Skeletal muscle cell (primary cell): ENCODE measurements around the gene ALAD.
"Not testable (repeated sequence)": the region's sequence is repeated elsewhere in the genome, so short reads cannot be mapped to it uniquely, and the experiment has no call there.

ENCODE experiments used
- DNase-seq: peaks from one replicate; pipeline ENCODE4 v3.0.0-alpha.2; 2010; ENCODE audit warnings: low read depth
- H3K4me3 ChIP-seq: 2 replicates; pipeline ENCODE4 v1.5.1; 2011; ENCODE audit warnings: low read depth, mild to moderate bottlenecking, control low read depth, low read length, moderate library complexity

The ALAD gene

GRCh38 chr9:113376634-113377567, 24.2 kb downstream of the ALAD start, which contains the start of gene HDHD3:
Gene HDHD3 (minus strand): TSS chr9:113376986. CDS start chr9:113374354, 2,632 bp downstream.
- DNase-seq, result no peak

GRCh38 chr9:113375057-113376023, 25.7 kb downstream of the ALAD start:
- DNase-seq, result no peak
- peak overlapping the region; percentile 85 for H3K4me3 ChIP-seq

More at GRCh38 chr9:113376634-113377567, 24.2 kb downstream of the ALAD start, which contains the start of gene HDHD3:
- H3K4me3 ChIP-seq, result peak within 1 kb of the TSS; percentile 85

GRCh38 chr9:113373676-113374392, 27.2 kb downstream of the ALAD start:
- no peak for DNase-seq
- H3K4me3 ChIP-seq, result no peak overlapping the region

GRCh38 chr9:113373256-113373655, 27.8 kb downstream of the ALAD start:
- H3K4me3 ChIP-seq, result no peak overlapping the region
- no peak for DNase-seq

GRCh38 chr9:113372059-113372458, 29.0 kb downstream of the ALAD start:
- no peak for DNase-seq
- H3K4me3 ChIP-seq, result no peak overlapping the region

GRCh38 chr9:113370806-113371325, 30.2 kb downstream of the ALAD start:
- DNase-seq, result no peak
- H3K4me3 ChIP-seq, result no peak overlapping the region

GRCh38 chr9:113369855-113370140, 31.3 kb downstream of the ALAD start:
- DNase-seq, result no peak
- H3K4me3 ChIP-seq, result no peak overlapping the region

- no peak for DNase-seq
- no peak overlapping the region for H3K4me3 ChIP-seq
Observed at GRCh38 chr9:113368982-113369854, 31.9 kb downstream of the ALAD start.

- no peak overlapping the region for H3K4me3 ChIP-seq
- no peak for DNase-seq
Observed at GRCh38 chr9:113368348-113368981, 32.6 kb downstream of the ALAD start.

GRCh38 chr9:113365652-113366051, 35.4 kb downstream of the ALAD start:
- H3K4me3 ChIP-seq, DNase-seq: not testable (repeated sequence)

- H3K4me3 ChIP-seq, result no peak overlapping the region
- no peak for DNase-seq
Observed at GRCh38 chr9:113364951-113365350, 36.1 kb downstream of the ALAD start.

- no peak overlapping the region for H3K4me3 ChIP-seq
- no peak for DNase-seq
Observed at GRCh38 chr9:113363336-113363735, 37.7 kb downstream of the ALAD start.

- no peak overlapping the region for H3K4me3 ChIP-seq
- no peak for DNase-seq
Observed at GRCh38 chr9:113361304-113362018, 39.6 kb downstream of the ALAD start.

- no peak overlapping the region for H3K4me3 ChIP-seq
- no peak for DNase-seq
Observed at GRCh38 chr9:113360242-113360842, 40.7 kb downstream of the ALAD start.

GRCh38 chr9:113359385-113359784, 41.7 kb downstream of the ALAD start:
- no peak overlapping the region for H3K4me3 ChIP-seq
- DNase-seq, result no peak

GRCh38 chr9:113356686-113357292, 44.3 kb downstream of the ALAD start:
- DNase-seq, result no peak
- H3K4me3 ChIP-seq, result no peak overlapping the region
